ENCODE measurements around the gene SLC6A3.

- TF ChIP-seq EZH2 (IDR thresholded peaks at IDR 0.05; ENCODE audit: insufficient read depth, poor library complexity, severe bottlenecking) (no peak), EZH2phosphoT487 (IDR thresholded peaks at IDR 0.05; ENCODE audit: insufficient read depth, low read depth) (no peak)
Measured at GRCh38 chr5:1374030-1374678, 71.1 kb downstream of the SLC6A3 start.

Data from GM23248 (cell line).